ENCODE results near the gene KRT78. TPM values are rescaled to one million over a fixed set of nuclear protein-coding genes. Genes with fewer than 3 reads are reported as not detected.
A peak's percentile ranks its signal among the peaks of the same experiment; 100 is the strongest.

Gene KRT78
- total and polyA plus RNA-seq, 9 of the 15 experiments (the other 6 are each of a cell fraction or from before 2014, with no cell fraction given): not detected

DNA sequence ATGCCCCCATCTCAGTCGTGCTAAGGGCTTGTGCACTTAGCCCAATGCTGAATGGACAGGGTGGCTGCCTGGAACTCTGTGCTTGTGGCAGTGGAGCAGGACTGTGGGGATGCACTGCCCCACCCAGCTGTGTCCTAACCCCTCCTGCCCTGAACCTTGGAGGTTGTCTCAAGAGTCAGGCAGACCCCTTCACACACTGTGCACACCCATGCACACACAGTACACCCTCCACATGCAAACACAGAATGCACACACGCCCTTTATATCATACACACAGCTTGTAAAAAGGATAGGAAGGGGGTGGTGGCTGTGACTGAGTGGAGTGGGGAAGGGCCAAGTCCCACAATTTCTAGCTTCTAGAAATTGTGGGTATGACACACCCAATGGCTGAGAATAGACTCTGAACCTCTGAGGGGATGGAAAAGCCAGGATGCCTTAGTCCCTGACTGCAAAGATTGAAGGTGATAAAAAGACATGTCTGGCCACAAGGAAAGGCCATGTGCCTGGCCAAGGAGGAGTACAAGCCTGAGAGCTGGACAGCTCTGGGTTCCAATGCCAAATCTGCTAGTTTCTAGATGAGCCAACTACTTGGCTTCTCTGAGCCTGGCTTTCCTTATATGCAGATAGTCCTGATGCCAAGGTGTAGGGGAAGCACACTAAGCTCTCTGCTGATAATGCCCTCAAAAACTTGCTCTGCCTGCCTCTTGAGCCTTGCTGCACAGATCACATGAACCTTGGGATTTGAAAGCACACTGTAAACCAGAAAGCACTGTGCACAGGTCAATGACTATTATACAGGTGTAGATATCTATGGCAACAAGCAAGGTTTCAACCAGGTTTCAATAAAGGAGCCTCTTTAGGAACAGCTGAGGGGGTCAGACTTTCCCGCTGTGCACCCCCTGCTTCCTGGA, 47.7 kb upstream of the KRT78 start (continued):
- TF ChIP-seq RBFOX2 (IDR thresholded peaks at IDR 0.05; ENCODE audit: low read depth, low read length) (peak; percentile 48; the same call in 1 of the 2 replicates), POLR2B (IDR thresholded peaks at IDR 0.05; ENCODE audit: low read depth, partially characterized antibody) (peak; percentile 41), POLR2A (conservative IDR thresholded peaks at IDR 0.05) (peak; percentile 53)
- TF ChIP-seq, protein P1, sequence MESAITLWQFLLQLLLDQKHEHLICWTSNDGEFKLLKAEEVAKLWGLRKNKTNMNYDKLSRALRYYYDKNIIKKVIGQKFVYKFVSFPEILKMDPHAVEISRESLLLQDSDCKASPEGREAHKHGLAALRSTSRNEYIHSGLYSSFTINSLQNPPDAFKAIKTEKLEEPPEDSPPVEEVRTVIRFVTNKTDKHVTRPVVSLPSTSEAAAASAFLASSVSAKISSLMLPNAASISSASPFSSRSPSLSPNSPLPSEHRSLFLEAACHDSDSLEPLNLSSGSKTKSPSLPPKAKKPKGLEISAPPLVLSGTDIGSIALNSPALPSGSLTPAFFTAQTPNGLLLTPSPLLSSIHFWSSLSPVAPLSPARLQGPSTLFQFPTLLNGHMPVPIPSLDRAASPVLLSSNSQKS (CRISPR knock-in tag; IDR thresholded peaks at IDR 0.05): no peak
- TF ChIP-seq, protein P2, sequence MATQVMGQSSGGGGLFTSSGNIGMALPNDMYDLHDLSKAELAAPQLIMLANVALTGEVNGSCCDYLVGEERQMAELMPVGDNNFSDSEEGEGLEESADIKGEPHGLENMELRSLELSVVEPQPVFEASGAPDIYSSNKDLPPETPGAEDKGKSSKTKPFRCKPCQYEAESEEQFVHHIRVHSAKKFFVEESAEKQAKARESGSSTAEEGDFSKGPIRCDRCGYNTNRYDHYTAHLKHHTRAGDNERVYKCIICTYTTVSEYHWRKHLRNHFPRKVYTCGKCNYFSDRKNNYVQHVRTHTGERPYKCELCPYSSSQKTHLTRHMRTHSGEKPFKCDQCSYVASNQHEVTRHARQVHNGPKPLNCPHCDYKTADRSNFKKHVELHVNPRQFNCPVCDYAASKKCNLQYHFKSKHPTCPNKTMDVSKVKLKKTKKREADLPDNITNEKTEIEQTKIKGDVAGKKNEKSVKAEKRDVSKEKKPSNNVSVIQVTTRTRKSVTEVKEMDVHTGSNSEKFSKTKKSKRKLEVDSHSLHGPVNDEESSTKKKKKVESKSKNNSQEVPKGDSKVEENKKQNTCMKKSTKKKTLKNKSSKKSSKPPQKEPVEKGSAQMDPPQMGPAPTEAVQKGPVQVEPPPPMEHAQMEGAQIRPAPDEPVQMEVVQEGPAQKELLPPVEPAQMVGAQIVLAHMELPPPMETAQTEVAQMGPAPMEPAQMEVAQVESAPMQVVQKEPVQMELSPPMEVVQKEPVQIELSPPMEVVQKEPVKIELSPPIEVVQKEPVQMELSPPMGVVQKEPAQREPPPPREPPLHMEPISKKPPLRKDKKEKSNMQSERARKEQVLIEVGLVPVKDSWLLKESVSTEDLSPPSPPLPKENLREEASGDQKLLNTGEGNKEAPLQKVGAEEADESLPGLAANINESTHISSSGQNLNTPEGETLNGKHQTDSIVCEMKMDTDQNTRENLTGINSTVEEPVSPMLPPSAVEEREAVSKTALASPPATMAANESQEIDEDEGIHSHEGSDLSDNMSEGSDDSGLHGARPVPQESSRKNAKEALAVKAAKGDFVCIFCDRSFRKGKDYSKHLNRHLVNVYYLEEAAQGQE (IDR thresholded peaks at IDR 0.05; ENCODE audit: borderline replicate concordance): peak; percentile 31; the same call in 1 of the 2 replicates
- TF ChIP-seq, protein P2 (CRISPR knock-in tag; IDR thresholded peaks at IDR 0.05; ENCODE audit: low read depth): no peak
- TF ChIP-seq, protein P3, sequence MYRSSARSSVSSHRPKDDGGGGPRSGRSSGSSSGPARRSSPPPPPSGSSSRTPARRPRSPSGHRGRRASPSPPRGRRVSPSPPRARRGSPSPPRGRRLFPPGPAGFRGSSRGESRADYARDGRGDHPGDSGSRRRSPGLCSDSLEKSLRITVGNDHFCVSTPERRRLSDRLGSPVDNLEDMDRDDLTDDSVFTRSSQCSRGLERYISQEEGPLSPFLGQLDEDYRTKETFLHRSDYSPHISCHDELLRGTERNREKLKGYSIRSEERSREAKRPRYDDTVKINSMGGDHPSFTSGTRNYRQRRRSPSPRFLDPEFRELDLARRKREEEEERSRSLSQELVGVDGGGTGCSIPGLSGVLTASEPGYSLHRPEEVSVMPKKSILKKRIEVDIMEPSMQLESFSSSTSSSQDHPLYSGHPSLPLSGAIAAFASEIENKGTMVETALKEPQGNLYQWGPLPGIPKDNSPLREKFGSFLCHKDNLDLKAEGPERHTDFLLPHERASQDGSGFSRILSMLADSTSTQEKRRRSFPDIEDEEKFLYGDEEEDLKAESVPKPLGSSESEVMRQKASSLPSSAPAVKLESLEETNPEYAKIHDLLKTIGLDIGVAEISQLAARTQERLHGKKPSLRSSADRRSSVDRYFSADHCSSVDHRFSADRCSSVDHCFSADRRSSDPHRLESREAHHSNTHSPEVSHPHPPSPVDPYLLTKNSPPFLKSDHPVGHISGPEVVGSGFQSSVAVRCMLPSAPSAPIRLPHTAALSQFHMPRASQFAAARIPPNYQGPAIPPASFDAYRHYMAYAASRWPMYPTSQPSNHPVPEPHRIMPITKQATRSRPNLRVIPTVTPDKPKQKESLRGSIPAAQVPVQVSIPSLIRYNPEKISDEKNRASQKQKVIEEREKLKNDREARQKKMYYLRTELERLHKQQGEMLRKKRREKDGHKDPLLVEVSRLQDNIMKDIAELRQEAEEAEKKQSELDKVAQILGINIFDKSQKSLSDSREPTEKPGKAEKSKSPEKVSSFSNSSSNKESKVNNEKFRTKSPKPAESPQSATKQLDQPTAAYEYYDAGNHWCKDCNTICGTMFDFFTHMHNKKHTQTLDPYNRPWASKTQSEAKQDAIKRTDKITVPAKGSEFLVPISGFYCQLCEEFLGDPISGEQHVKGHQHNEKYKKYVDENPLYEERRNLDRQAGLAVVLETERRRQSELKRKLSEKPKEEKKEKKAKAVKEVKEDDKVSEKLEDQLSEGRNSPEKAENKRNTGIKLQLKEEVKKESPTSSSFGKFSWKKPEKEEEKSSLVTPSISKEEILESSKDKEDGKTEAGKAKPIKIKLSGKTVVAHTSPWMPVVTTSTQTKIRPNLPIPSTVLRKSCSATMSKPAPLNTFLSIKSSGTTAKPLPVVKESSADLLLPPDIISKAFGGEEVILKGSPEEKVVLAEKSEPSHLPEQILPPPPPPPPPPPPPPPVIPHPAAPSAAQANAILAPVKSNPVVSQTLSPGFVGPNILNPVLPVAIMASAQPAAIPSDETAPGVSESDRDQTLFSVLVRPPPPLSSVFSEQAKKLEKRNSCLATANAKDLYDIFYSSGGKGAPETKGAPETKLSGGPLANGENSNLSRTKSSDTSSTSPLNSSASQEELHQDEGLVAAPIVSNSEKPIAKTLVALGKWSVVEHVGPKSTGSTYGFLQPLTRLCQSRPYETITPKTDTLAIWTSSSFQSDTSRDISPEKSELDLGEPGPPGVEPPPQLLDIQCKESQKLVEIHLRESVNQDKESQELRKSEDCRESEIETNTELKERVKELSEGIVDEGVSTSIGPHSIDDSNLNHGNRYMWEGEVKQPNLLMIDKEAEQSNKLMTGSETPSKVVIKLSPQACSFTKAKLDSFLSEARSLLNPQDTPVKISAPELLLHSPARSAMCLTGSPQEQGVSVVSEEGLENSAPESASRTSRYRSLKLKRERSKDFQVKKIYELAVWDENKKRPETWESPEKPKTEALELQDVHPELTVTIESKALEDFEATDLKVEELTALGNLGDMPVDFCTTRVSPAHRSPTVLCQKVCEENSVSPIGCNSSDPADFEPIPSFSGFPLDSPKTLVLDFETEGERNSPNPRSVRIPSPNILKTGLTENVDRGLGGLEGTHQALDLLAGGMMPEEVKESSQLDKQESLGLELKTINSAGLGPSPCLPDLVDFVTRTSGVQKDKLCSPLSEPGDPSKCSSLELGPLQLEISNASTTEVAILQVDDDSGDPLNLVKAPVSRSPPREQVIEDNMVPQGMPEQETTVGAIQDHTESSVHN (IDR thresholded peaks at IDR 0.05; ENCODE audit: borderline replicate concordance in 1 of 2, low read depth in 1 of 2): no peak

Data from K562 (cell line).